OCI-LY1 (cell line): Measurements from ENCODE around the gene PTPN14.

Source experiments
- CTCF ChIP-seq: fragments of 200-600 bp; sonication (generic), shearing (Covaris generic); IDR thresholded peaks from 2 replicates; pipeline ENCODE4 v1.5.1; 2017; ENCODE audit warnings: mild to moderate bottlenecking, antibody characterized with exemption, low read length, moderate library complexity, mixed read lengths
- EZH2 ChIP-seq: fragments of 200-600 bp; sonication (generic), shearing (Covaris generic); IDR thresholded peaks from 2 replicates; pipeline ENCODE4 v1.8.0; 2017; ENCODE audit warnings: borderline replicate concordance, mixed run types, mild to moderate bottlenecking, antibody characterized with exemption, low read length, moderate library complexity, mixed read lengths

- TF ChIP-seq CTCF (no peak), EZH2 (no peak)
Observed at GRCh38 chr1:214360116-214360515, 191.3 kb downstream of the PTPN14 start.
